Tibial artery (tissue), 4 donors: Measurements from ENCODE around the gene CD58.

Source experiments
- DNase-seq, 2 donors: peaks; one replicate each; pipeline ENCODE4 v3.0.0-alpha.2; 2019
- H3K27ac ChIP-seq, 2 donors: fragments of 200-600 bp; sonication (generic) in 1 of 2; 1 replicate in 1 of 2; 2 replicates in 1 of 2; pipeline ENCODE4 v1.5.1; 2018 to 2019; ENCODE audit warnings: mild to moderate bottlenecking in 1 of 2
- H3K27me3 ChIP-seq, 2 donors: fragments of 200-600 bp; sonication (generic) in 1 of 2; one replicate each; pipeline versions ENCODE4 v1.5.1 to v1.6.0; 2016 to 2019
- H3K36me3 ChIP-seq, 3 donors: fragments of 200-600 bp; sonication (generic) in 2 of 3; one replicate each; pipeline ENCODE4 v1.5.1; 2016 to 2019; ENCODE audit warnings: mild to moderate bottlenecking in 2 of 3
- H3K4me1 ChIP-seq, 4 donors: fragments of 200-600 bp; sonication (generic) in 2 of 4; 1 replicate in 3 of 4; 2 replicates in 1 of 4; pipeline ENCODE4 v1.5.1; 2016 to 2019
- H3K4me3 ChIP-seq, 2 donors: fragments of 200-600 bp; sonication (generic) in 1 of 2; 1 replicate in 1 of 2; 2 replicates in 1 of 2; pipeline ENCODE4 v1.5.1; 2018 to 2019; ENCODE audit warnings: mild to moderate bottlenecking in 2 of 2
- H3K9me3 ChIP-seq, 3 donors: fragments of 200-600 bp; sonication (generic) in 1 of 3; one replicate each; pipeline ENCODE4 v1.5.1; 2016 to 2019
- intact Hi-C: fragments of 100-400 bp; cut with DNase I; formaldehyde crosslinking; loops from one replicate; pipeline ENCODE4 v1.15.0; 2023; ENCODE audit warnings: low total_unique reads
- TF ChIP-seq, protein P1 (sequence below), 2 experiments: fragments of 200-600 bp in 1 of 2; fragments of 450-650 bp in 1 of 2; IDR thresholded peaks; one replicate each; pipeline ENCODE4 v1.5.1; 2017 to 2019; ENCODE audit warnings: antibody characterized with exemption in 2 of 2, mild to moderate bottlenecking in 1 of 2, moderate library complexity in 1 of 2

Gene CD58

DNA sequence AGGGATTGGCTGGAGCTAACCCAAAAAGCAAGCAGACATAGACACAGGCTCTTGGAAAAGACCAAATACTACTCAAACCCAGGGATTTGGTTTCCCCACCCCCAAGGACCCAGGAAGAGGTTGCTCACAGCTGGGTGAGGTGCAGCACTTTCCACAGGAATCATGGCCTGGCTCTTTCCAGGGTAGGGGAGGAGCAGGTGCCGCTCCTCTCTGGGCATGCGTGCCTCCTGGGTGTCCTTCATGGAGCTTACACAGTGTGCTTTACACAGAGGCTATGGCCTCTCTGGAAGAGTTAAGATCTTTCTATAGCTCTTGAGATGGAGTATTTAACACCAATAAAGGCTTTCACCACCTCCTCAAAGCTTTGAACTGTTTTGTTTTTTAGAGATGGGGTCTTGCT, 88.3 kb downstream of the CD58 start:
- intact Hi-C loops, result loop anchor here (5.0 kb wide), 1 partner anchor 330 kb away; no protein-coding TSS in a partner anchor
- Histone ChIP-seq H3K4me1 (peaks cover 0 to 7% (median 0%) of the 10 kb centered on the region in 4 donors), H3K27ac (no peak overlapping the region)

DNA sequence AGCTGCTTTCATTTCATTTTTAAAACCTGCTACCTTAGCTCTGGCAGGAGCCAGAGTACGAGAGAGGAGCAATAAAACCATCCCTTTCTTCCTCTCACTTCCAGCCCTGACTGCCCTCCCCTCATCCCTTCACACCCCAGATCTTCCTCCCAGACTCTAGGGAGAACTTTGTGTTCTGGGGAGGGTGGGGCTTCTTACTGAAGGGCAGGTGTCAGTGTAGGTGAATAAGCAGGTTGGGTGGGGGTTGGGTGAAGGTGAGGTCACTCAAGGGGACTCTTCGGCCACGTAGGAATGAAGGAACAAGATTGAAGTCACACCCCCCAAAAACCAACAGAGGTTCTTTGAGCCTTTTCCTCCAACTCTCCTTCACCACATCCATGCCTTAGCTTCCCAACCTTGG, 88.9 kb downstream of the CD58 start:
- peaks cover 0 to 2% of the 10 kb centered on the region in 2 donors for H3K27me3 ChIP-seq
- TF ChIP-seq, protein P1, sequence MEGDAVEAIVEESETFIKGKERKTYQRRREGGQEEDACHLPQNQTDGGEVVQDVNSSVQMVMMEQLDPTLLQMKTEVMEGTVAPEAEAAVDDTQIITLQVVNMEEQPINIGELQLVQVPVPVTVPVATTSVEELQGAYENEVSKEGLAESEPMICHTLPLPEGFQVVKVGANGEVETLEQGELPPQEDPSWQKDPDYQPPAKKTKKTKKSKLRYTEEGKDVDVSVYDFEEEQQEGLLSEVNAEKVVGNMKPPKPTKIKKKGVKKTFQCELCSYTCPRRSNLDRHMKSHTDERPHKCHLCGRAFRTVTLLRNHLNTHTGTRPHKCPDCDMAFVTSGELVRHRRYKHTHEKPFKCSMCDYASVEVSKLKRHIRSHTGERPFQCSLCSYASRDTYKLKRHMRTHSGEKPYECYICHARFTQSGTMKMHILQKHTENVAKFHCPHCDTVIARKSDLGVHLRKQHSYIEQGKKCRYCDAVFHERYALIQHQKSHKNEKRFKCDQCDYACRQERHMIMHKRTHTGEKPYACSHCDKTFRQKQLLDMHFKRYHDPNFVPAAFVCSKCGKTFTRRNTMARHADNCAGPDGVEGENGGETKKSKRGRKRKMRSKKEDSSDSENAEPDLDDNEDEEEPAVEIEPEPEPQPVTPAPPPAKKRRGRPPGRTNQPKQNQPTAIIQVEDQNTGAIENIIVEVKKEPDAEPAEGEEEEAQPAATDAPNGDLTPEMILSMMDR (IDR thresholded peaks at IDR 0.05), result no peak
- H3K36me3 ChIP-seq, result no peaks in the 10 kb centered on the region
- H3K9me3 ChIP-seq, result no peaks in the 10 kb centered on the region
- H3K4me3 ChIP-seq, result no peak overlapping the region
- peaks cover 0 to 7% (median 0%) of the 10 kb centered on the region in 4 donors for H3K4me1 ChIP-seq
- no peak overlapping the region for H3K27ac ChIP-seq
- intact Hi-C loops, result loop anchor here (5.0 kb wide), 1 partner anchor 330 kb away; no protein-coding TSS in a partner anchor
- DNase-seq, result no peak

More for the DNA sequence above, 88.3 kb downstream of the CD58 start:
- no peak overlapping the region for H3K4me3 ChIP-seq
- peaks cover 0 to 2% of the 10 kb centered on the region in 2 donors for H3K27me3 ChIP-seq
- H3K36me3 ChIP-seq, result no peaks in the 10 kb centered on the region
- TF ChIP-seq, protein P1 (IDR thresholded peaks at IDR 0.05), result no peak
- no peak for DNase-seq
- no peaks in the 10 kb centered on the region for H3K9me3 ChIP-seq

- H3K27ac ChIP-seq, result no peak overlapping the region
- TF ChIP-seq, protein P1 (IDR thresholded peaks at IDR 0.05), result no peak
- no peaks in the 10 kb centered on the region for H3K9me3 ChIP-seq
- DNase-seq, result no peak
- no peaks in the 10 kb centered on the region for H3K36me3 ChIP-seq
- H3K4me3 ChIP-seq, result no peak overlapping the region
- peaks cover 0 to 2% of the 10 kb centered on the region in 2 donors for H3K27me3 ChIP-seq
- intact Hi-C loops, result no loop called here
- no peaks in the 10 kb centered on the region for H3K4me1 ChIP-seq
Measured at GRCh38 chr1:116478621-116479020, 92.2 kb downstream of the CD58 start.

- no peak overlapping the region for H3K27ac ChIP-seq
- H3K9me3 ChIP-seq, result no peaks in the 10 kb centered on the region
- H3K4me3 ChIP-seq, result no peak overlapping the region
- no peak for DNase-seq
- H3K27me3 ChIP-seq, result peaks cover 0 to under 1% of the 10 kb centered on the region in 2 donors
- no peaks in the 10 kb centered on the region for H3K4me1 ChIP-seq
- TF ChIP-seq, protein P1 (IDR thresholded peaks at IDR 0.05), result no peak
- no peaks in the 10 kb centered on the region for H3K36me3 ChIP-seq
- intact Hi-C loops, result no loop called here
Measured at GRCh38 chr1:116477429-116477828, 93.4 kb downstream of the CD58 start.

DNA sequence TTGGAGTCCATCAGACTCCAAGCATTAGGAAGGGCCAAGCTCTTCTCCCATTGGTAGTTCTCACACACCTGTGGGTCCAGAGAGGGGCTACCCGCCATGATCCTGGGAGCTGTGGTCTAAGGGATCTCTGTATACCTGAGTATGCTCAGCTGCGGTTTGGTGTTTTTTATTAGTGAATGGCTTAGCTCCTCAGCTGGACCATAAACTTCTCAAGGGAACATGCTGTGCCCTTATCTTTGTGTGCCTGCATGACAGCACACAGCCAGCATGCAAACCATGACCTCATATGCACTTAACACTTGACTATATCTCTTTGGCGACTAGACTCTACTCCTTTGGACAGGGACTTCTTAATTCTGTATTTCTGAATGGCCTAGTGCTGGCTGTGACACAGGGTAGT, 94.5 kb downstream of the CD58 start:
- TF ChIP-seq, protein P1 (IDR thresholded peaks at IDR 0.05), result no peak
- Histone ChIP-seq H3K27me3 (no peaks in the 10 kb centered on the region), H3K4me1 (no peaks in the 10 kb centered on the region), H3K27ac (no peak overlapping the region), H3K9me3 (no peaks in the 10 kb centered on the region), H3K4me3 (no peak overlapping the region), H3K36me3 (no peaks in the 10 kb centered on the region)
- intact Hi-C loops, result no loop called here
- no peak for DNase-seq

- no peaks in the 10 kb centered on the region for H3K36me3 ChIP-seq
- no peaks in the 10 kb centered on the region for H3K4me1 ChIP-seq
- H3K9me3 ChIP-seq, result no peaks in the 10 kb centered on the region
- H3K27ac ChIP-seq, result no peak overlapping the region
- intact Hi-C loops, result no loop called here
- no peak for DNase-seq
- no peak overlapping the region for H3K4me3 ChIP-seq
- H3K27me3 ChIP-seq, result no peaks in the 10 kb centered on the region
- TF ChIP-seq, protein P1 (IDR thresholded peaks at IDR 0.05), result no peak
Measured at GRCh38 chr1:116475850-116476218, 95.0 kb downstream of the CD58 start.
